Mesendoderm (in vitro differentiated cells): Measurements from ENCODE around the gene ASB13.

ENCODE experiments used
- DNase-seq: peaks from one replicate; pipeline ENCODE4 v3.0.0; 2013
- H2AK5ac ChIP-seq: 2 replicates; pipeline ENCODE4 v1.6.1; 2013; ENCODE audit warnings: low read length, inconsistent platforms
- H2BK120ac ChIP-seq: 2 replicates; pipeline ENCODE4 v1.6.1; 2013; ENCODE audit warnings: low read depth, mild to moderate bottlenecking, low read length, moderate library complexity, mixed read lengths
- H2BK15ac ChIP-seq: replicated peaks from 2 replicates; pipeline ENCODE4 v1.6.1; 2013; ENCODE audit warnings: low read depth, mild to moderate bottlenecking, moderate library complexity
- H2BK5ac ChIP-seq: 2 replicates; pipeline ENCODE4 v1.6.1; 2013; ENCODE audit warnings: low read length, inconsistent platforms
- H3K18ac ChIP-seq: 2 replicates; pipeline ENCODE4 v1.6.1; 2013; ENCODE audit warnings: mild to moderate bottlenecking, low read length, mixed read lengths
- H3K23ac ChIP-seq: one replicate; pipeline ENCODE4 v1.6.1; 2013; ENCODE audit warnings: low read length
- H3K27ac ChIP-seq: 2 replicates; pipeline ENCODE4 v1.5.1; 2013; ENCODE audit warnings: low read depth, mild to moderate bottlenecking, inconsistent platforms, low read length, moderate library complexity
- H3K27me3 ChIP-seq: 2 replicates; pipeline ENCODE4 v1.6.1; 2013; ENCODE audit warnings: low read length, control low read depth, mild to moderate bottlenecking, inconsistent platforms; ENCODE audit not compliant: insufficient read depth, poor library complexity
- H3K36me3 ChIP-seq: 2 replicates; pipeline ENCODE4 v1.6.1; 2013; ENCODE audit warnings: low read length, inconsistent platforms; ENCODE audit not compliant: control insufficient read depth, insufficient read depth
- H3K4ac ChIP-seq: one replicate; pipeline ENCODE4 v1.6.1; 2013; ENCODE audit warnings: low read depth, mild to moderate bottlenecking, low read length, moderate library complexity
- H3K4me1 ChIP-seq: 2 replicates; pipeline ENCODE4 v1.6.1; 2013; ENCODE audit warnings: low read depth, low read length, inconsistent platforms; ENCODE audit not compliant: control insufficient read depth
- H3K4me2 ChIP-seq: 2 replicates; pipeline ENCODE4 v1.6.1; 2013; ENCODE audit warnings: low read length
- H3K4me3 ChIP-seq: 2 replicates; pipeline ENCODE4 v1.5.1; 2013; ENCODE audit warnings: mild to moderate bottlenecking, low read length
- H3K56ac ChIP-seq: one replicate; pipeline ENCODE4 v1.6.1; 2013; ENCODE audit warnings: low read length
- H3K79me1 ChIP-seq: 2 replicates; pipeline ENCODE4 v1.6.1; 2013; ENCODE audit warnings: low read length, inconsistent platforms
- H3K79me2 ChIP-seq: 2 replicates; pipeline ENCODE4 v1.6.1; 2013; ENCODE audit warnings: mild to moderate bottlenecking, low read length; ENCODE audit not compliant: control insufficient read depth, insufficient read depth
- H3K9ac ChIP-seq: 2 replicates; pipeline ENCODE4 v1.6.1; 2013; ENCODE audit warnings: low read length, inconsistent platforms
- H4K5ac ChIP-seq: one replicate; pipeline ENCODE4 v1.6.1; 2013; ENCODE audit warnings: low read length
- H4K8ac ChIP-seq: one replicate; pipeline ENCODE4 v1.6.1; 2013; ENCODE audit warnings: low read depth, mild to moderate bottlenecking, control low read depth, low read length, moderate library complexity
- WGBS: extraction: QIAGEN DNeasy Blood & Tissue Kit; methylation state at CpG from one replicate; pipeline ENCODE4 v1.1.7; 2013; ENCODE audit warnings: low lambda C conversion rate, missing lambda C conversion rate; ENCODE audit not compliant: insufficient coverage; ENCODE audit errors: extremely low coverage; 5-methylcytosine and 5-hydroxymethylcytosine counted together

The ASB13 gene

GRCh38 chr10:5629303-5630111 is 36.9 kb downstream of the ASB13 start:
- Histone ChIP-seq H2BK5ac (no peak overlapping the region), H3K27ac (no peak overlapping the region), H3K36me3 (no peaks in the 10 kb centered on the region), H4K5ac (no peak overlapping the region), H3K4ac (no peak overlapping the region), H3K79me2 (no peaks in the 10 kb centered on the region), H2BK15ac (no peak overlapping the region), H3K23ac (no peak overlapping the region), H3K56ac (no peak overlapping the region), H3K27me3 (no peaks in the 10 kb centered on the region), H3K9ac (no peak overlapping the region), H3K4me1 (no peaks in the 10 kb centered on the region), H3K4me3 (no peak overlapping the region), H3K79me1 (no peaks in the 10 kb centered on the region), H3K4me2 (no peak overlapping the region), H2BK120ac (no peak overlapping the region), H3K18ac (no peak overlapping the region), H4K8ac (no peak overlapping the region), H2AK5ac (no peak overlapping the region)
- peak; percentile 77 for DNase-seq
- no CpG with 5 or more reads among the region's 7 CpGs for WGBS

DNA sequence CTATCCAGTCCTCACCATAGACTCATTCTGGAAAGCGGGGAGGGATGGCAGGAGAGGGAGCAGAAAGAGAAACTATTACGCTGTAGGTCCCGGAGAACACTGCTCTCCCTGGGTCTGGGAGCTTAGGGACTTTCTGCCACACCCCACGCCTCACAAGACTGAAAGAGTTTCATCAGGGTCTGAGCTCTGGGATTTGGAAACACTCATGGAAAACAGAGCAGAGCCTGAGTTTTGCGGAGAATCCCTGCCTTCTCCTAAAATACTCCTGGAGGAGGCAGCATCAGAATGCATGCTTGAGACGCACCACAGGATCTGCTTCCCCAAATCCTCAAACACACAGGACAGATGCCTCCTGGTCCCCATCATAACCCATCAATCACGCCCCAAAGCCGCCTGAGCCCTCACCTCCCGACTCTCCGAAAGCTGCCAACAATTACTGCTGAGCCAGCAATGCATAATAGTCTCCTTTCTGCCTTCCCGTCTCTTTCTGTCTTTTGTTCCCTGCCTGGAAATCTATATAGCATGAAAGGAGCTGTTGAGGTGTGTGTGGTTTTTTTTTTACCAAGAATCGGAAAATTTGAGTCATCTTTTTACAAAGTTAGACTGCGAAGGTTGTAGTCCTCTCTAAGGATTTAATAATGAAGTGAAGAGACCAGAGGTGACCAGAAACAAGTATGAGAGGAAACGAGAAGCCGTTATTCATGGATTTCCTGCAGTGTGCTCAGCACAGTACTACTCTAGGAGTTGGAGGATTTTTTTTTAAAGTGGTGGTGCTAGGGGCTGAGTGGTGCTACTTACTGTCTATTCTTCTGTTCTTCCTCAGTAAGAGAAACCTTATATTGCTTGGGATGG is 37.7 kb downstream of the ASB13 start:
- no peak overlapping the region for H3K4ac ChIP-seq
- no peak overlapping the region for H2BK15ac ChIP-seq
- H3K36me3 ChIP-seq, result no peaks in the 10 kb centered on the region
- no peak overlapping the region for H3K27ac ChIP-seq
- H3K4me1 ChIP-seq, result no peaks in the 10 kb centered on the region
- H3K23ac ChIP-seq, result peak overlapping the region; percentile 57
- no peak overlapping the region for H3K18ac ChIP-seq
- H3K4me3 ChIP-seq, result no peak overlapping the region
- no peak overlapping the region for H2AK5ac ChIP-seq
- no peak overlapping the region for H2BK120ac ChIP-seq
- no peak overlapping the region for H3K4me2 ChIP-seq
- H3K9ac ChIP-seq, result no peak overlapping the region
- no peak for DNase-seq
- H2BK5ac ChIP-seq, result no peak overlapping the region
- H3K79me1 ChIP-seq, result no peaks in the 10 kb centered on the region
- no peak overlapping the region for H4K8ac ChIP-seq
- no peak overlapping the region for H4K5ac ChIP-seq
- no CpG with 5 or more reads among the region's 15 CpGs for WGBS
- peak overlapping the region; percentile 57 for H3K56ac ChIP-seq
- H3K79me2 ChIP-seq, result no peaks in the 10 kb centered on the region
- no peaks in the 10 kb centered on the region for H3K27me3 ChIP-seq

DNA sequence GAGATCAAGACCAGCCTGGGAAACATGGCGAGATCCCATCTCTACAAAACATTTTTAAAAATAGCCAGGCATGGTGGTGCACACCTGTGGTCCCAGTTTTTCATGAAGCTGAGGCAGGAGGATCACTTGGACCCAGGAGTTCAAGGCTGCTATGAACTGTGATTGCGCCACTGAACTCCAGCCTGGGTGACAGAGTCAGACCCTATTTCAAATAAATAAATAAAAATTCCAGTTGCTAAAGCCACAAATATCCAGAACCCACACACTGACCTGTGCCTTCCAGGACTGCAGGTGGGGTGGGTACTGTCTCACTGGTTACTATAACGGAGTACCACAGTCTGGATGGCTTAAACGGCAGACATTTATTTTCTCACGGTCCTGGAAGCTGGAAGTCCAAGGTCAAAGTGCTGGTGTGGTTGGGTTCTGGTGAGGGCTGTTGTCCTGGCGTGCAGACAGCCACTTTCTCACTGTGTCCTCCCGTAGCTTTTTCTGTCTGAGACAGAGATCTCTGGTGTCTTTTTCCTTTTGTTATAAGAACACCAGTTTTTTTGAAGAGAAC is 38.8 kb downstream of the ASB13 start:
- no peak overlapping the region for H3K4ac ChIP-seq
- WGBS, result no CpG with 5 or more reads among the region's 7 CpGs
- no peak overlapping the region for H2BK5ac ChIP-seq
- H3K27me3 ChIP-seq, result no peaks in the 10 kb centered on the region
- no peak overlapping the region for H3K9ac ChIP-seq
- no peaks in the 10 kb centered on the region for H3K4me1 ChIP-seq
- H3K18ac ChIP-seq, result no peak overlapping the region
- H3K79me2 ChIP-seq, result no peaks in the 10 kb centered on the region
- no peak overlapping the region for H3K27ac ChIP-seq
- H2BK15ac ChIP-seq, result no peak overlapping the region
- no peak overlapping the region for H3K23ac ChIP-seq
- no peaks in the 10 kb centered on the region for H3K36me3 ChIP-seq
- H4K8ac ChIP-seq, result no peak overlapping the region
- no peaks in the 10 kb centered on the region for H3K79me1 ChIP-seq
- H3K4me3 ChIP-seq, result no peak overlapping the region
- H3K56ac ChIP-seq, result no peak overlapping the region
- no peak for DNase-seq
- no peak overlapping the region for H3K4me2 ChIP-seq
- no peak overlapping the region for H4K5ac ChIP-seq
- no peak overlapping the region for H2AK5ac ChIP-seq
- no peak overlapping the region for H2BK120ac ChIP-seq

DNA sequence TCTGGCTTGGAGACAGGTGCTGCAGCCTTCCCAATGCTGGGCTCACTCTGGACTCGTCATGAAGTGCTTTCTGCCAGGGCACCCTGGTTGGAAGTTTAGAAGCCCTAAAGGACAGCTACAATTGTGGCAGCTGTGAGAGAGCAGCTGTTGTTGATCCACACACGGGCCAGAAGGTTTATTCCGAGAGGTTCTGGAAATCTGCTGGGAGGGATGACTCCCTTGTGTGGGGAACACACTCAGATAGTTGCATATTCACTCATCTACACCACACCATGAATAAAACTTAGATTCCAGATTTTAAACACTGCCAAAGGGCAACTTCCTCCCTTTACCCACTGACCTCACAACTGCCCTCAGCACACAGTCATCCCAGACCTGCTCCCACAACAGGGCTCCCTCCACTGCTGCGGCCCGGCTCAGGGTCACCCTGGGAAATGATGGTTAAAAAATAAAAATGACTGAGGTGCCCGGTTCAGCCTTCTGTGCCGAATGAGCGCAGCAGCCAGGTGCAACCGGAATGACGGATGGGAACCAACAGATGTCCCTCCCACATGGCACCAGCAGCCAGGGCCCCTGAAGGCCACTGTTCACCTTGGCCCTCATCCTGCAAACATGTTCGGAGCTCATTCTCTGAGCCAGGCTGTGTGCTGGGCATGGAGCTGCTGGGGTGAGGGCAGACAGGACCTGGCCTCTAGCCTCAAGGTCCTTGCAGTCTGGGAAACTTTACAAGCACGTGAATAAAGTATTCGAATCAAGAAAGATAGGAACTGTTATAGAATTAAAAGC is 40.2 kb downstream of the ASB13 start:
- Histone ChIP-seq H2BK5ac (no peak overlapping the region), H3K23ac (no peak overlapping the region), H3K18ac (no peak overlapping the region), H2BK15ac (no peak overlapping the region), H3K56ac (no peak overlapping the region), H2AK5ac (no peak overlapping the region), H4K8ac (no peak overlapping the region), H2BK120ac (no peak overlapping the region), H3K9ac (no peak overlapping the region), H3K36me3 (no peaks in the 10 kb centered on the region), H3K4me2 (no peak overlapping the region), H3K4me3 (no peak overlapping the region), H4K5ac (no peak overlapping the region), H3K79me1 (no peaks in the 10 kb centered on the region), H3K27me3 (no peaks in the 10 kb centered on the region), H3K27ac (no peak overlapping the region), H3K79me2 (no peaks in the 10 kb centered on the region), H3K4ac (no peak overlapping the region), H3K4me1 (no peaks in the 10 kb centered on the region)
- no peak for DNase-seq
- WGBS, result no CpG with 5 or more reads among the region's 13 CpGs

GRCh38 chr10:5624701-5625100 is 41.7 kb downstream of the ASB13 start:
- Histone ChIP-seq H2BK5ac (no peak overlapping the region), H3K9ac (no peak overlapping the region), H2AK5ac (no peak overlapping the region), H3K36me3 (no peaks in the 10 kb centered on the region), H2BK120ac (no peak overlapping the region), H3K18ac (no peak overlapping the region), H3K4me2 (no peak overlapping the region), H3K27me3 (no peaks in the 10 kb centered on the region), H3K27ac (no peak overlapping the region), H4K5ac (no peak overlapping the region), H4K8ac (no peak overlapping the region), H3K4me3 (no peak overlapping the region), H3K4ac (no peak overlapping the region), H3K56ac (no peak overlapping the region), H3K79me1 (no peaks in the 10 kb centered on the region), H3K79me2 (no peaks in the 10 kb centered on the region), H2BK15ac (no peak overlapping the region), H3K23ac (no peak overlapping the region), H3K4me1 (no peaks in the 10 kb centered on the region)
- no peak for DNase-seq
- no CpG with 5 or more reads among the region's 24 CpGs for WGBS
